Endothelial cell (in vitro differentiated cells): ENCODE results near the gene AP4B1. TPM values are rescaled to one million over a fixed set of nuclear protein-coding genes. Genes with fewer than 3 reads are reported as not detected.

Experiments
- DNase-seq: peaks from one replicate; pipeline ENCODE4 v3.0.0; 2021; ENCODE audit warnings: low spot score
- H3K27ac Mint-ChIP-seq: one replicate; pipeline ENCODE4 v1.8.0; 2021; ENCODE audit warnings: mixed read lengths, inconsistent platforms; ENCODE audit not compliant: unreplicated experiment
- H3K27me3 Mint-ChIP-seq: one replicate; pipeline ENCODE4 v1.8.0; 2021; ENCODE audit warnings: mild to moderate bottlenecking, moderate library complexity, mixed read lengths, inconsistent platforms; ENCODE audit not compliant: unreplicated experiment
- H3K36me3 Mint-ChIP-seq: one replicate; pipeline ENCODE4 v1.8.0; 2021; ENCODE audit warnings: mild to moderate bottlenecking, low read depth, mixed read lengths, inconsistent platforms; ENCODE audit not compliant: unreplicated experiment
- H3K4me1 Mint-ChIP-seq: one replicate; pipeline ENCODE4 v1.8.0; 2021; ENCODE audit warnings: mild to moderate bottlenecking, mixed read lengths, inconsistent platforms; ENCODE audit not compliant: unreplicated experiment
- H3K4me3 Mint-ChIP-seq: one replicate; pipeline ENCODE4 v1.8.0; 2021; ENCODE audit warnings: mild to moderate bottlenecking, mixed read lengths, inconsistent platforms; ENCODE audit not compliant: unreplicated experiment
- H3K9me3 Mint-ChIP-seq: one replicate; pipeline ENCODE4 v1.8.0; 2021; ENCODE audit warnings: mixed read lengths, inconsistent platforms; ENCODE audit not compliant: unreplicated experiment
- total RNA-seq: library from RNA; stranded (reverse); fragmentation: NEBNext Ultra II Directional; extraction: Animal tissue kit (Norgen Biotek cat#: 25700); gene quantifications from one replicate; pipeline ENCODE4 v1.2.1, GENCODE V29; 2021; ENCODE audit not compliant: unreplicated experiment
- TF ChIP-seq, protein P1 (sequence below): fragments of 200-600 bp; sonication (generic); IDR thresholded peaks from one replicate; pipeline ENCODE4 v1.5.0; 2021; ENCODE audit warnings: antibody characterized with exemption; ENCODE audit not compliant: unreplicated experiment

Gene AP4B1
- total RNA-seq, 1 donor from 2014 or later, result 28.4 TPM

DNA sequence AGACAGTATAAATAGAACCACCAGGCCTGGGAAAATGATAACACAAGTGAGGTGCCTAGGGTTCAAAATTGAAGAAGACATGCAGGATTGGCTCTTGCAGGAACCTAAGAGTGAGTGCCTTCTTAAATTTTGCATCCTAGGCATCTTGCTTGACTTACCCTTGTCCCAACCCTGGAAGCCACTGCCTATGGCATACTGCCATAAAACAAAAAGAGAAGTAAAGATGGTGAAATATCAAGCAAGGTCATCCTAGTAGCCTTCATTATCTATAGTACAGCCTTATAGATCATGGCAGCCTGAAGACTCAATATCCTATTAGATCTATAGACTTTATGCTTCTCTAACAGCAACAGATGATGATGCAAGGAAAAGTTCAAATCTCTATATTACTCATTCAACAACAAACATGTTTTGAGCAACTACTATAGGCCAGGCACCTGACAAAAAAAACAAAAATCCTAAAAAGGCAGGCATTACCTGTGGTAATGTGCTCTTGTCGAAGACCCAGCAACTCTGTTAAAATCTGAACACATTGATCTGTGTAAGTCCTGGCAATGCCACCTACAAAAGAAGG, 6.3 kb downstream of the AP4B1 start:
- H3K4me3 Mint-ChIP-seq, result no peak overlapping the region
- H3K36me3 Mint-ChIP-seq, result peaks cover 9% of the 10 kb centered on the region
- H3K9me3 Mint-ChIP-seq, result no peaks in the 10 kb centered on the region
- DNase-seq, result no peak
- H3K27me3 Mint-ChIP-seq, result no peaks in the 10 kb centered on the region
- TF ChIP-seq, protein P1, sequence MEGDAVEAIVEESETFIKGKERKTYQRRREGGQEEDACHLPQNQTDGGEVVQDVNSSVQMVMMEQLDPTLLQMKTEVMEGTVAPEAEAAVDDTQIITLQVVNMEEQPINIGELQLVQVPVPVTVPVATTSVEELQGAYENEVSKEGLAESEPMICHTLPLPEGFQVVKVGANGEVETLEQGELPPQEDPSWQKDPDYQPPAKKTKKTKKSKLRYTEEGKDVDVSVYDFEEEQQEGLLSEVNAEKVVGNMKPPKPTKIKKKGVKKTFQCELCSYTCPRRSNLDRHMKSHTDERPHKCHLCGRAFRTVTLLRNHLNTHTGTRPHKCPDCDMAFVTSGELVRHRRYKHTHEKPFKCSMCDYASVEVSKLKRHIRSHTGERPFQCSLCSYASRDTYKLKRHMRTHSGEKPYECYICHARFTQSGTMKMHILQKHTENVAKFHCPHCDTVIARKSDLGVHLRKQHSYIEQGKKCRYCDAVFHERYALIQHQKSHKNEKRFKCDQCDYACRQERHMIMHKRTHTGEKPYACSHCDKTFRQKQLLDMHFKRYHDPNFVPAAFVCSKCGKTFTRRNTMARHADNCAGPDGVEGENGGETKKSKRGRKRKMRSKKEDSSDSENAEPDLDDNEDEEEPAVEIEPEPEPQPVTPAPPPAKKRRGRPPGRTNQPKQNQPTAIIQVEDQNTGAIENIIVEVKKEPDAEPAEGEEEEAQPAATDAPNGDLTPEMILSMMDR, result no peak
- no peak overlapping the region for H3K27ac Mint-ChIP-seq
- H3K4me1 Mint-ChIP-seq, result peaks cover 6% of the 10 kb centered on the region

DNA sequence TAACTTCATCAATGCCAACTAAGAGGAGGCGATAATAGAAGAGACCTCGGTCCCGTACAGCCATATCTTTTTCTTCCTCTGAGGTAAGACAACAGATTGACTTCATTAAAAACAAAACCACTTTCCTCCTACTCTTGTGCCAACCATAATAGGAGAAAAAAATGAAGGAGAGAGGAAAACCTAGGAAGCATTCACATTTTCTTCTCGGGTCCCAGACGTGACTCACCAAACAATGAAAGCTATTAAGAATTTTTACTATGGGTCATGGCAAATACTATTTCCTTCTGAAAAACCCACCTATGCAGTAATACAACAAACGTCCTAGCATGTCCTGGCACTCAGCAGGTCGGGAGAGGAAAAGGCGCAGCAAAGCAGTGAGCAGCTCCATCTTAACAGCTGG, 8.6 kb downstream of the AP4B1 start:
- H3K36me3 Mint-ChIP-seq, result peaks cover 7% of the 10 kb centered on the region
- H3K27me3 Mint-ChIP-seq, result no peaks in the 10 kb centered on the region
- TF ChIP-seq, protein P1, result no peak
- H3K4me3 Mint-ChIP-seq, result no peak overlapping the region
- DNase-seq, result no peak
- peaks cover under 1% of the 10 kb centered on the region for H3K4me1 Mint-ChIP-seq
- H3K27ac Mint-ChIP-seq, result no peak overlapping the region
- H3K9me3 Mint-ChIP-seq, result no peaks in the 10 kb centered on the region

DNA sequence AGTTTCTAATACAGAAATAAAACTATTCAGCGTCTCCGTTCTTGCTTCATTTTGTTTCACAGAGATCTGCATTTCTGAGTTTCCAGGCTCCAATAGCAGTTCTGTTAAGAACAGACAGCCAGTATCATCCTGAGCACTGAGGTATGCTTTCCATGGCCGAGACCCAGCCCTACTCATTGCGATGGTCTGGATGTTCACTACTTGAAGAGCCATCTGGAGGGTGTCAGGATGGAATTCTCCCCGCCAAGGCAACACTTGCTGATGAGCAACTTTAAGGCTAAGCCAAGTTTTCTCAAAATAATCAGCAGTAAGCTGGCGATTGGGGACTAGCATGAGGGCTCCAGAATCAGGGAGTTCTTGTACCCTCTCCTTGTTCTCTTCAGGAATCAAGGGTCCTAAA, 9.5 kb downstream of the AP4B1 start:
- no peak overlapping the region for H3K27ac Mint-ChIP-seq
- no peak overlapping the region for H3K4me3 Mint-ChIP-seq
- no peaks in the 10 kb centered on the region for H3K9me3 Mint-ChIP-seq
- H3K36me3 Mint-ChIP-seq, result peaks cover 6% of the 10 kb centered on the region
- TF ChIP-seq, protein P1, result no peak
- DNase-seq, result no peak
- no peaks in the 10 kb centered on the region for H3K27me3 Mint-ChIP-seq
- H3K4me1 Mint-ChIP-seq, result no peaks in the 10 kb centered on the region

DNA sequence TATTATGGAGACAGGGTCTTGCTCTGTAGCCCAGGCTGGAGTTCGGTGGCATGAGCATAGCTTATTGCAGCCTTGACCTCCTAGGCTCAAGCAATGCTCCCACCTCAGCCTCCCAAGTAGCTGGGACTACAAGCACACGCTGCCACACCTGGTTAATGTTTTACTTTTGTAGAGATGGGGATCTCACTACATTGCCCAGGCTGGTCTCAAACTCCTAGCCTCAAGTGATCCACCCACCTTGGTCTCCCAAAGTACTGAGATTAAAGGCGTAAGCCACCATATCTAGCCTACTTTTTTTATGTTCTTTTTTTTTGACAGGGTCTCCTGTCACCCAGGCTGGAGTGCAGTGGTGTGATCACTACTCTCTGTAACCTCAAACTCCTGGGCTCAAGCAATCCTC, 11.3 kb downstream of the AP4B1 start:
- Mint-ChIP-seq H3K27me3 (no peaks in the 10 kb centered on the region), H3K9me3 (no peaks in the 10 kb centered on the region), H3K36me3 (peaks cover 3% of the 10 kb centered on the region), H3K4me1 (no peaks in the 10 kb centered on the region), H3K27ac (no peak overlapping the region), H3K4me3 (no peak overlapping the region)
- DNase-seq, result no peak
- TF ChIP-seq, protein P1, result no peak

DNA sequence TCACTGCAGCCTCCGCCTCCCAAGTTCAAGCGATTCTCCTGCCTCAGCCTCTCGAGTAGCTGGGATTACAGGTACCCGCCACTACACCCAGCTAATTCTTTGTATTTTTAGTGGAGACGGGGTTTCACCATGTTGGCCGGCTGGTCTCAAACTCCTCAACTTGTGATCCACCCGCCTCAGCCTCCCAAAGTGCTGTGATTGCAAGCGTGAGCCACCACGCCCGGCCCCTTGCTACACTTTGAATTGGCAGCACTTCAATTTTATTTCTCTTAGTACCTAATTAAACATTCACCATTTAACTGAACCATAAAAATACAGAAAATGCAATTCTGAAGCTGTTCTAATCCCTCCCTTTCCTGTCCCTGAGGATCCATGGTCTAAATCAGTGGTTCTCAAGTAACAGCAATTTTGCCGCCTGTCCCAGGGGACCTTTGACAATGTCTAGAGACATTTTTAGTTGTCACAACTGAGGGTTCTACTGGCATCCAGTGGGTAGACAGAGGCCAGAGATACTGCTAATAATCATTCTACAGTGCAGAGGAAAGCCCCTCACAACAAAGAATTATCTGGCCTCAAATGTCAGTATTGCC, 12.9 kb downstream of the AP4B1 start:
- Mint-ChIP-seq H3K4me3 (no peak overlapping the region), H3K27me3 (no peaks in the 10 kb centered on the region), H3K4me1 (peaks cover 4% of the 10 kb centered on the region), H3K27ac (no peak overlapping the region), H3K9me3 (no peaks in the 10 kb centered on the region), H3K36me3 (peaks cover 3% of the 10 kb centered on the region)
- DNase-seq, result no peak
- TF ChIP-seq, protein P1, result no peak
